Measurements from ENCODE around the gene SPCS2.

DNA sequence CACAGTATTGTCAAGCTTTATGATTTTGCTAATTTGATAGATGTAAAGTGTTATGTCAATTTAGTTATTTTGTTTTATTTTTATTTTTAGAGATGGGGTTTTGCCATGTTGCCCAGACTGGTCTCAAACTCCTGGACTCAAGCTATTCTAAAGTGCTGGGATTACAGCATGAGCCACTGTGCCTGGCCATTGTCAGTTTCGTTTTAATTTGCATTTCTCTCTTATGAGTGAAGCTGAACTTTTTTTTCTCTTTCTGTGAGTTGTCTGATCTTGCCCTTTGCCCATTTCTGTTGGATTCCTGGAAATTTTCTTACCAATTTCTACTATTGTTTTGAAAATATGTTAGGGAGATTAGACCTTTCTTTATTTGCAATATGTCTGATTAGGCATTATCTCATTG is 55.1 kb downstream of the SPCS2 start:
- TF ChIP-seq POLR2A (IDR thresholded peaks at IDR 0.05), result no peak
- no peak for TF ChIP-seq POLR2AphosphoS5 (IDR thresholded peaks at IDR 0.05)
- TF ChIP-seq, protein P1, sequence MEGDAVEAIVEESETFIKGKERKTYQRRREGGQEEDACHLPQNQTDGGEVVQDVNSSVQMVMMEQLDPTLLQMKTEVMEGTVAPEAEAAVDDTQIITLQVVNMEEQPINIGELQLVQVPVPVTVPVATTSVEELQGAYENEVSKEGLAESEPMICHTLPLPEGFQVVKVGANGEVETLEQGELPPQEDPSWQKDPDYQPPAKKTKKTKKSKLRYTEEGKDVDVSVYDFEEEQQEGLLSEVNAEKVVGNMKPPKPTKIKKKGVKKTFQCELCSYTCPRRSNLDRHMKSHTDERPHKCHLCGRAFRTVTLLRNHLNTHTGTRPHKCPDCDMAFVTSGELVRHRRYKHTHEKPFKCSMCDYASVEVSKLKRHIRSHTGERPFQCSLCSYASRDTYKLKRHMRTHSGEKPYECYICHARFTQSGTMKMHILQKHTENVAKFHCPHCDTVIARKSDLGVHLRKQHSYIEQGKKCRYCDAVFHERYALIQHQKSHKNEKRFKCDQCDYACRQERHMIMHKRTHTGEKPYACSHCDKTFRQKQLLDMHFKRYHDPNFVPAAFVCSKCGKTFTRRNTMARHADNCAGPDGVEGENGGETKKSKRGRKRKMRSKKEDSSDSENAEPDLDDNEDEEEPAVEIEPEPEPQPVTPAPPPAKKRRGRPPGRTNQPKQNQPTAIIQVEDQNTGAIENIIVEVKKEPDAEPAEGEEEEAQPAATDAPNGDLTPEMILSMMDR (IDR thresholded peaks at IDR 0.05), result no peak

All from upper lobe of left lung (tissue), 4 donors.